Testis (tissue), 3 donors: Measurements from ENCODE around the gene VOPP1. TPM values are rescaled to one million over a fixed set of nuclear protein-coding genes. Genes with fewer than 3 reads are reported as not detected.

Experiments used
- DNase-seq: peaks from one replicate; pipeline ENCODE4 v3.0.0-alpha.2; 2019
- H3K27ac ChIP-seq, 2 donors: fragments of 200-600 bp; sonication (generic); one replicate each; pipeline ENCODE4 v1.5.1; 2019
- H3K27me3 ChIP-seq: fragments of 200-600 bp; sonication (generic); one replicate; pipeline ENCODE4 v1.5.1; 2019
- H3K36me3 ChIP-seq: fragments of 200-600 bp; sonication (generic); one replicate; pipeline ENCODE4 v1.5.1; 2017; ENCODE audit warnings: low read depth; ENCODE audit errors: missing control alignments
- H3K4me1 ChIP-seq: fragments of 200-600 bp; sonication (generic); one replicate; pipeline ENCODE4 v1.5.1; 2019
- H3K4me3 ChIP-seq, 2 donors: fragments of 200-600 bp; sonication (generic); one replicate each; pipeline ENCODE4 v1.5.1; 2017 to 2019
- H3K9me3 ChIP-seq: fragments of 200-600 bp; sonication (generic); one replicate; pipeline ENCODE4 v1.5.1; 2017
- POLR2A ChIP-seq: fragments of 450-650 bp; IDR thresholded peaks from one replicate; pipeline ENCODE4 v1.6.1; 2017; ENCODE audit warnings: antibody characterized with exemption, mild to moderate bottlenecking, moderate library complexity
- WGBS, 2 donors: methylation state at CpG; one replicate each; pipeline ENCODE4 v1.1.5; 2018; 5-methylcytosine and 5-hydroxymethylcytosine counted together
- intact Hi-C: fragments of 100-400 bp; cut with DNase I; formaldehyde crosslinking; loops from one replicate; pipeline ENCODE4 v1.15.1; 2023; ENCODE audit warnings: low total_unique reads
- polyA plus RNA-seq: library from polyadenylated mRNA; stranded (reverse); fragments of 350-450 nt; fragmentation: Illumina TruSeq; extraction: RNeasy Lipid Tissue Mini Kit (QIAGEN cat#74804); gene quantifications from one replicate; pipeline ENCODE4 v1.2.3, GENCODE V29; 2014; ENCODE audit warnings: low read depth, low replicate concordance; ENCODE audit not compliant: insufficient read depth
- total RNA-seq, 2 donors: library from RNA; depleted of rRNA; stranded (reverse); fragments of >200 nt; gene quantifications; one replicate each; pipeline ENCODE4 v1.2.3, GENCODE V29; 2016
- TF ChIP-seq, protein P1 (sequence below), 3 experiments: fragments of 450-650 bp in 2 of 3; fragments of 200-600 bp in 1 of 3; sonication (generic) in 1 of 3; IDR thresholded peaks; one replicate each; pipeline ENCODE4 v1.5.1; 2016 to 2019; ENCODE audit warnings: antibody characterized with exemption in 3 of 3, mild to moderate bottlenecking in 2 of 3, moderate library complexity in 1 of 3

The VOPP1 gene
- total and polyA plus RNA-seq, 3 donors from 2014 or later = 25.0 to 29.3 (median 26.6) TPM

- H3K36me3 ChIP-seq = no peaks in the 10 kb centered on the region
- no peak overlapping the region for H3K27ac ChIP-seq
- intact Hi-C loops = no loop called here
- TF ChIP-seq POLR2A = no peak
- TF ChIP-seq, protein P1, sequence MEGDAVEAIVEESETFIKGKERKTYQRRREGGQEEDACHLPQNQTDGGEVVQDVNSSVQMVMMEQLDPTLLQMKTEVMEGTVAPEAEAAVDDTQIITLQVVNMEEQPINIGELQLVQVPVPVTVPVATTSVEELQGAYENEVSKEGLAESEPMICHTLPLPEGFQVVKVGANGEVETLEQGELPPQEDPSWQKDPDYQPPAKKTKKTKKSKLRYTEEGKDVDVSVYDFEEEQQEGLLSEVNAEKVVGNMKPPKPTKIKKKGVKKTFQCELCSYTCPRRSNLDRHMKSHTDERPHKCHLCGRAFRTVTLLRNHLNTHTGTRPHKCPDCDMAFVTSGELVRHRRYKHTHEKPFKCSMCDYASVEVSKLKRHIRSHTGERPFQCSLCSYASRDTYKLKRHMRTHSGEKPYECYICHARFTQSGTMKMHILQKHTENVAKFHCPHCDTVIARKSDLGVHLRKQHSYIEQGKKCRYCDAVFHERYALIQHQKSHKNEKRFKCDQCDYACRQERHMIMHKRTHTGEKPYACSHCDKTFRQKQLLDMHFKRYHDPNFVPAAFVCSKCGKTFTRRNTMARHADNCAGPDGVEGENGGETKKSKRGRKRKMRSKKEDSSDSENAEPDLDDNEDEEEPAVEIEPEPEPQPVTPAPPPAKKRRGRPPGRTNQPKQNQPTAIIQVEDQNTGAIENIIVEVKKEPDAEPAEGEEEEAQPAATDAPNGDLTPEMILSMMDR (IDR thresholded peaks at IDR 0.05) = no peak
- 94 to 98% methylated on average over 5 of the region's 5 CpGs for WGBS, 2 donors
- no peak overlapping the region for H3K4me3 ChIP-seq
- no peaks in the 10 kb centered on the region for H3K9me3 ChIP-seq
- H3K4me1 ChIP-seq = peaks cover 8% of the 10 kb centered on the region
- H3K27me3 ChIP-seq = no peaks in the 10 kb centered on the region
- DNase-seq = no peak
These were observed 40.8 kb downstream of the VOPP1 start for GRCh38 chr7:55531536-55531935.

- H3K4me1 ChIP-seq = peaks cover 4% of the 10 kb centered on the region
- 51 to 54% methylated on average over 4 of the region's 4 CpGs for WGBS, 2 donors
- H3K36me3 ChIP-seq = no peaks in the 10 kb centered on the region
- intact Hi-C loops = no loop called here
- H3K27ac ChIP-seq = no peak overlapping the region
- H3K9me3 ChIP-seq = no peaks in the 10 kb centered on the region
- TF ChIP-seq, protein P1 (IDR thresholded peaks at IDR 0.05) = no peak
- no peak for TF ChIP-seq POLR2A
- no peak overlapping the region for H3K4me3 ChIP-seq
- no peak for DNase-seq
- no peaks in the 10 kb centered on the region for H3K27me3 ChIP-seq
These were observed 45.0 kb downstream of the VOPP1 start for GRCh38 chr7:55527307-55527706.

DNA sequence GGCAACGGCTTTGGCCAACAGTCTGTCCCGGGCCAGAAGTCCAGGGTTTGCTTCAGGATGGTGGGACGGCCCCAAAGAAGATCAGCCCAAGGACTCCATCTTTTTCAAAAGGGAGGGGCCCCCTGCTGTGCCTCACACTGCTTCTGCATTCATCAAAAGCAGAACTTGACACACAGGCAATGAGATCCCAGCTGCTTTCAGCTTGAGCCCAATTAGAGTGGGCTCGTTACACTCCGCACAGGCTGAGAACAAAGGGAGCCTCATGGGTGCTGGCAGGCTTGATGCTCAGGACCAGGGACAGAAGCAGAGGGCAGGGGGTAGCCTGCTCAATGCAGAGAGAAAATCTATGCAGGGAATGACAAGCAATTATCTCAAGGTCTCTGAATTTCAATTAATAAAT, 45.5 kb downstream of the VOPP1 start:
- no peaks in the 10 kb centered on the region for H3K9me3 ChIP-seq
- no peak for DNase-seq
- H3K36me3 ChIP-seq = no peaks in the 10 kb centered on the region
- H3K4me1 ChIP-seq = peaks cover 4% of the 10 kb centered on the region
- intact Hi-C loops = no loop called here
- 39 to 50% methylated on average over 2 to 5 of the region's 5 CpGs for WGBS, 2 donors
- H3K27me3 ChIP-seq = no peaks in the 10 kb centered on the region
- no peak overlapping the region for H3K27ac ChIP-seq
- TF ChIP-seq, protein P1 (IDR thresholded peaks at IDR 0.05) = no peak
- TF ChIP-seq POLR2A = no peak
- no peak overlapping the region for H3K4me3 ChIP-seq

DNA sequence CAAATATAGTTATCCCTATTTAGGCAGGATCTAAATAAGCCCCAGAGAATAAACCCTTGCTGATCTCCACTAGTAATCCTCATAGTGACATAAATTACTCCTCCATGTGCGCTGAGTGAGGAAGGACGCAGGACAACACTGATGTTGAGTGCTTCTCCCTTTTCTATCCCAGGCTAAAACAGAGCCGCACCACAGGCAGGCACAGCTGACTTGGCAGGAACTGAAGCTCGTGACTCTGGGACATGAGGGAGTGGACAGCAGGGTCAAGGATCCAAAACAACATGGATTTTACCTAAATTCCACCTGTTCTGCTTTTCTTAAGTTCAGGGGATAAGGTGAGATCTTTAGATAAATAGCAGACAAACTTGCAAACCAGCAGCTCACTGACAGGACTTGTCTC, 46.0 kb downstream of the VOPP1 start:
- H3K27ac ChIP-seq = no peak overlapping the region
- intact Hi-C loops = no loop called here
- 49 to 68% methylated on average over 4 of the region's 4 CpGs for WGBS, 2 donors

More for the DNA sequence above, 46.0 kb downstream of the VOPP1 start:
- Histone ChIP-seq H3K4me1 (peaks cover 4% of the 10 kb centered on the region), H3K9me3 (no peaks in the 10 kb centered on the region), H3K27me3 (no peaks in the 10 kb centered on the region), H3K4me3 (no peak overlapping the region), H3K36me3 (no peaks in the 10 kb centered on the region)
- no peak for TF ChIP-seq POLR2A
- TF ChIP-seq, protein P1 (IDR thresholded peaks at IDR 0.05) = no peak
- DNase-seq = peak; percentile 64
